Loucy (cell line): ENCODE data around the gene RNLS.

Experiments
- H2AFZ ChIP-seq: fragments of 200-600 bp; sonication (generic); 2 replicates; pipeline ENCODE4 v1.6.0; 2016; ENCODE audit warnings: antibody characterized with exemption, mild to moderate bottlenecking, low read length, moderate library complexity
- H3F3A ChIP-seq: fragments of 200-600 bp; 2 replicates; pipeline ENCODE4 v1.6.0; 2016; ENCODE audit warnings: antibody characterized with exemption, low read depth, mild to moderate bottlenecking
- H3K27me3 ChIP-seq: fragments of 200-600 bp; sonication (generic); 2 replicates; pipeline ENCODE4 v1.6.1; 2014; ENCODE audit warnings: low read length, mild to moderate bottlenecking; ENCODE audit not compliant: insufficient read depth, poor library complexity, severe bottlenecking
- H3K36me3 ChIP-seq: fragments of 200-600 bp; sonication (generic); 2 replicates; pipeline ENCODE4 v1.6.1; 2016; ENCODE audit warnings: low read length; ENCODE audit not compliant: insufficient read depth
- H3K4me1 ChIP-seq: fragments of 200-600 bp; sonication (generic); 2 replicates; pipeline ENCODE4 v1.5.1; 2014; ENCODE audit warnings: low read length, mild to moderate bottlenecking; ENCODE audit not compliant: insufficient read depth, poor library complexity, severe bottlenecking
- H3K4me2 ChIP-seq: fragments of 200-600 bp; sonication (generic); 2 replicates; pipeline ENCODE4 v1.6.0; 2014; ENCODE audit warnings: antibody characterized with exemption, low read length, low read depth, mild to moderate bottlenecking; ENCODE audit not compliant: poor library complexity, severe bottlenecking
- H3K4me3 ChIP-seq: fragments of 200-600 bp; sonication (generic); 2 replicates; pipeline ENCODE4 v1.5.1; 2014; ENCODE audit warnings: low read length, mild to moderate bottlenecking, mixed read lengths; ENCODE audit not compliant: poor library complexity, severe bottlenecking
- H3K79me2 ChIP-seq: fragments of 200-600 bp; sonication (generic); 2 replicates; pipeline ENCODE4 v1.6.1; 2014; ENCODE audit warnings: low read length; ENCODE audit not compliant: insufficient read depth
- H3K9ac ChIP-seq: fragments of 200-600 bp; sonication (generic); 2 replicates; pipeline ENCODE4 v1.6.0; 2014; ENCODE audit warnings: mild to moderate bottlenecking, low read depth, low read length, moderate library complexity; ENCODE audit not compliant: poor library complexity, severe bottlenecking
- H3K9me2 ChIP-seq: fragments of 200-600 bp; sonication (generic); replicated peaks from 2 replicates; pipeline ENCODE4 v1.6.1; 2016; ENCODE audit warnings: low read depth, low read length, mixed read lengths
- H3K9me3 ChIP-seq: fragments of 200-600 bp; sonication (generic); 2 replicates; pipeline ENCODE4 v1.6.1; 2014; ENCODE audit warnings: mild to moderate bottlenecking, antibody characterized with exemption, low read length, low read depth; ENCODE audit not compliant: insufficient read depth
- H4K20me1 ChIP-seq: fragments of 200-600 bp; sonication (generic); 2 replicates; pipeline ENCODE4 v1.6.0; 2014; ENCODE audit warnings: antibody characterized with exemption, low read length, mild to moderate bottlenecking; ENCODE audit not compliant: insufficient read depth, poor library complexity, severe bottlenecking
- CTCF ChIP-seq: fragments of 200-600 bp; sonication (generic); conservative IDR thresholded peaks from 2 replicates; pipeline ENCODE4 v1.5.1; 2014; ENCODE audit warnings: mild to moderate bottlenecking, antibody characterized with exemption, low read length
- EZH2phosphoT487 ChIP-seq: fragments of 200-600 bp; IDR thresholded peaks from 2 replicates; pipeline ENCODE4 v1.6.1; 2018; ENCODE audit warnings: antibody characterized with exemption, mild to moderate bottlenecking, moderate library complexity, borderline replicate concordance

The RNLS gene

GRCh38 chr10:88557658-88558057, 25.5 kb downstream of the RNLS start:
- H3K4me2 ChIP-seq = no peak overlapping the region
- H3K9me3 ChIP-seq = no peaks in the 10 kb centered on the region

DNA sequence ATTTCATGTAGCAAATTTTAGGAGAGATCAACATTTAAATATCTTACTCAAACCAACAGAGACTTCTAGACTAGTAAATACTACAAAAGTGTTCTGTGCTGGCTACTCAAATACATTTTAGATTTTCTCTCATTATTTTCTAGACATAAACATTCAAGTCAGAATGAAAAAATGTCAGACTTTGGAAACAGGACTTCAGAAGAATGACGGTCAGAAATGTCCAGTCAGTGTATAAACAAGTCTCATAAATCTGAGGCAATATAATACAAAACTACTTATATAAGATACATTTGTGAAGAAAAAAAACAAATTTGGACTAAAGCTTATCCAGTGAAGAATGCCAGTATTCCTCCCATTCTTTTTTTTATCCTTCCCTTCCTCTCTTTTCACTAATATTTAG, 25.9 kb downstream of the RNLS start:
- Histone ChIP-seq H3F3A (no peaks in the 10 kb centered on the region), H3K79me2 (no peaks in the 10 kb centered on the region), H3K27me3 (no peaks in the 10 kb centered on the region), H3K9me3 (no peaks in the 10 kb centered on the region), H3K9me2 (no peaks in the 10 kb centered on the region), H3K4me2 (no peak overlapping the region), H4K20me1 (no peaks in the 10 kb centered on the region), H3K9ac (no peak overlapping the region), H2AFZ (no peak overlapping the region), H3K4me1 (peaks cover 3% of the 10 kb centered on the region), H3K4me3 (no peak overlapping the region), H3K36me3 (no peaks in the 10 kb centered on the region)
- TF ChIP-seq CTCF = no peak
- no peak for TF ChIP-seq EZH2phosphoT487

More at GRCh38 chr10:88557658-88558057, 25.5 kb downstream of the RNLS start:
- Histone ChIP-seq H4K20me1 (no peaks in the 10 kb centered on the region), H3K4me3 (no peak overlapping the region), H2AFZ (no peak overlapping the region), H3K27me3 (no peaks in the 10 kb centered on the region), H3K9me2 (no peaks in the 10 kb centered on the region), H3K4me1 (peaks cover 3% of the 10 kb centered on the region), H3K9ac (no peak overlapping the region), H3K36me3 (no peaks in the 10 kb centered on the region), H3K79me2 (no peaks in the 10 kb centered on the region), H3F3A (no peaks in the 10 kb centered on the region)
- no peak for TF ChIP-seq CTCF
- no peak for TF ChIP-seq EZH2phosphoT487

GRCh38 chr10:88555190-88555908, 27.8 kb downstream of the RNLS start:
- Histone ChIP-seq H3K9ac (no peak overlapping the region), H4K20me1 (no peaks in the 10 kb centered on the region), H3K4me3 (no peak overlapping the region), H3K4me2 (no peak overlapping the region), H3K79me2 (no peaks in the 10 kb centered on the region), H3K9me3 (no peaks in the 10 kb centered on the region), H2AFZ (no peak overlapping the region), H3K9me2 (no peaks in the 10 kb centered on the region), H3K27me3 (no peaks in the 10 kb centered on the region), H3F3A (no peaks in the 10 kb centered on the region), H3K36me3 (no peaks in the 10 kb centered on the region), H3K4me1 (peaks cover 3% of the 10 kb centered on the region)
- TF ChIP-seq CTCF (no peak), EZH2phosphoT487 (no peak)
